Measurements from ENCODE around the gene SS18.

SS18 gene

DNA sequence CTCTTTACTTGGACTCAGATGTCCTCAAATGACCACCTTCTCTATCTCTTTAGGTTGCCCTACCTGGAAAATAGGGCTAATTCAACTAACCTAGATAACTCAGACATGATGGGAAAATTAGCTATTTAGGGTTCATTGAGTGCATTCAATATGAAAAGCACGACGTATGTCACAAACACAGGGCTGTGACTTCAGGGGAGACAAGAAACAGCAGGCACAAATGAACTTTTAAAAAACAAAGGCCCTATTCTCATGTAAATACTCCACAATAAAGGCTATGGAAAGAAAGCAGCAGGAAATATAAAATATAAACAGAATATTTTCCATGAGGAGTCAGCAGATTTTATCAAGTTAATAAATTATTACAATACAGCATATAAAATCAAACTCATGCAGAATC is 97.8 kb downstream of the SS18 start:
- DNase-seq = no peak

- no peak for DNase-seq
Measured at GRCh38 chr18:25990473-25990872, 99.9 kb downstream of the SS18 start.

DNA sequence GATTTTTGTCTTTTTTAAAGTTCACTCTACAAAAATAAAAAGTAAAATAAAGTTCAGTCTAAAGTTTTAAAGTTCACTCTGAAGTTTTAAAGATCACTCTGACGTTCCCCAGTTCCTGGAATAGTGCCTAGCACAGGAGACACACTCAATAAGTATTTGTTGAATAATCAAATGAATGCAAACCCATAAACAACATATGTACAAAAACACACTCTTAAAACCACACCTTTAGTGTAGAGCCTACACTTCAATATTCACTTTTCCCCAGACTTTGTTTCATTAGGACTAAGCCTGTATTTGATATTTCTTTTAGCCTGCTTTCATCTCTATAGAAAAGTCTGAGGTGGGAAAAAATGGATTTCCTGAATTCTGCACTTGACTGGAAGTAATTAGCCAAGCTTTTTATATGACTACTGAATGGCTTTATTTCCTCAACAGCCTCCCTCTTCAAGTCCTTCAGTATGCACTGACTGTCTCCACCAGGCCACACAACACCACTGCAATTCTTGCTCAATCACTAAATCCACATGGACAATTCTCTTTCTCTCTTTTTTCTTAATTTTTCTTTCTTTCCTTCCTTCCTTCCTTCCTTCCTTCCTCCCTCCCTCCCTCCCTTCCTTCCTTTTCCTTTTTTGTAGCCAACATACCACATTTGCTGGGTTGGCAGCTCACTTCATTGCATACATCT is 104.6 kb downstream of the SS18 start:
- no peak for DNase-seq

- no peak for DNase-seq
Measured at GRCh38 chr18:25983730-25984129, 106.7 kb downstream of the SS18 start.

DNA sequence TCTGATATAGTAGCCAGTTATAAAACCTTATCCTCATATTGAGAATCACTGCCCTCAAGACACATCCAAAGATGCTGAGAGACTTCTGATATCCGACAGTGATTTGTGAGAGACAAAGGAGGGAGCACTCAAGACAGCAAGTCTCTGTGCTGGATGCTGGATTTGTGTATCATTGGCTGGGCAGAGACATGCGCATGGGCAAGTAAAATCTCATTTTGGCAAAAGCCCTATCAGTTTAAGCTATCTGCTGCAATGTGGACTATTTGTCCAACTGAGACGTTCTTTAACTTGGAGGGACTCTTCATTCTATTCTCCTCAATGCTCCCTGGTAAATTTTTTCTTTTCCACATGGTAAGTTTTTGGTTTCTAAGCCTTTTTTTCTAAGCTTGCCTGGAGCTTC is 107.5 kb downstream of the SS18 start:
- no peak for DNase-seq

- no peak for DNase-seq
Measured at GRCh38 chr18:25982153-25982552, 108.3 kb downstream of the SS18 start.

DNA sequence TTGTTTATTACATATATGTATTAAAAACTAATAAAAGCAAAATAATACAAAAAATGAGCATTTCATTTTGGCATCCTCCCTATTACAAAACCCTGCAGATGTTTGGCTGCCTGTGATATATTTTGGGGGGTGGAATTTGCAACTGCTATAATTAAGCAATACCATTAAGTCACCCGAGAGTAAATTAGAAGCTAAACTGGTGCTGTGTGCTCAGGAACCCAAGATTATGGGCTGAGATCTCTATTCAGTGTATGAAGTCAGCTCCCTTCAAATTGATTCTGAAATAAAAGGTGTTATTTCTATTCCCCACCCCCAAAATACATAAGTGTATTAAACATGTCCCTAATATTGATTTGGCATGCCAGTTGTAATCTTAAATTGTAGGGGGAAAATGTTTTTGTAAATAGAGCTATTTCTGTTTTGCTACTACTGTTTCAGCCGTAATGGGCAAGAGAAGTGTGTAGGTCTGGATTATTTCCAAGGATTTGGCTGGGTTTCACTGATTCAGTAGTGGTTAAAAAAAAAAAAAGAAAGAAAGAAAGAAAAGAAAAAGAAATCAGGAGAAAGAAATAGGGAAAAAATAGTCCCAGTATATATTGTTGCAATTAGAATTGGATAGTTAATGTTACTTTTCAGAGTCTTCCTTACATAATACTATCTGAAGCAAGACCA is 110.9 kb downstream of the SS18 start:
- DNase-seq = no peak

DNA sequence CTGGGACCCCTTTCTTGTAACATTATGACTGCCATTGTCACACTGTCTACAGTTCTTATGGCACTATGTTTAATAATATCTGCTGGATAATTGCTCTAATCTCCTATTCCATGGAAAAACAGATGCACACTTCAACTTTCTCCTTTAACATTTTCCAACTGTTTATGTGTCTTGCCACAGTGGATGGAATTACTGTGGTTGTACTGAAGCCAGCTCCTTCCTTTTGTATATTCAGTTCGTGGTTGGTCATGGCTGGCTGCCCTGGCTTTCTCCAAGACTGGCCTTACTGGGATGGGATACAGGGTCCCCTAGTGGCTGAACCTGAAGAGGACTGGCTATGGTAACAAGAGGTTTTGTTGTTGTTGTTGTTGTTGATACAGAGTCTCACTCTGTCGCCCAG is 113.9 kb downstream of the SS18 start:
- no peak for DNase-seq

DNA sequence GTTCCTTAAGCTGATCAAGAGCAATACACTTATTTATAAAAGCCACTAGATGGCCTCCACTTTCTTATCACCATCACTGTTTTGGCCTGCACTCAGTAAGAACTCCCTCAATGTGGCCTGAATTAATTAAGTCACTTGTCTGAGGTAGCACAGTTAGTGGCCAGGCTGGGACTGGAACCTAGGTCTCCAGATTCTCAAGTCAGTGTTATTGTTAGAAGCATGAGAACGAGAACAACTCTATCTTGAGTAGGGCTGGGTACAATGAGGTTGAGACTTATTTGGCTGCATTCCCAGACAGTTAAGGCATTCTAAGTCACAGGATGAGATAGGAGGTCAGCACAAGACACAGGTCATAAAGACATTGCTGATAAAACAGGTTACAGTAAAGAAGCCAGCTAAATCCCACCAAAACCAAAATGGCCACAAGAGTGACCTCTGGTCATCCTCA is 115.8 kb downstream of the SS18 start:
- no peak for DNase-seq

Measured in activated CD4-positive, alpha-beta T cell treated with anti-CD3 and anti-CD28 coated beads, Interleukin-2, amount 50 U/mL, for 16 hours (primary cell).